Lung (tissue), 12 donors: ENCODE data around the gene FLNB. TPM values are rescaled to one million over a fixed set of nuclear protein-coding genes. Genes with fewer than 3 reads are reported as not detected.

Experiments
- ATAC-seq: fragments of 200-7000 bp; cut with Tn5 transposase; one replicate; pipeline ENCODE4 v1.9.1; 2020; ENCODE audit warnings: moderate number of reproducible peaks; ENCODE audit not compliant: insufficient read depth, low FRiP score
- DNase-seq, 3 donors: peaks; one replicate each; pipeline ENCODE4 v3.0.0-alpha.2; 2013 to 2017
- H3K27ac ChIP-seq, 2 donors: one replicate each; pipeline ENCODE4 v1.5.1; 2013; ENCODE audit warnings: mild to moderate bottlenecking in 2 of 2, moderate library complexity in 2 of 2, control low read depth in 1 of 2, inconsistent platforms in 1 of 2, low read depth in 1 of 2, low read length in 1 of 2
- H3K27me3 ChIP-seq, 3 donors: one replicate each; pipeline ENCODE4 v1.5.1; 2013; ENCODE audit warnings: low read length in 2 of 3; ENCODE audit not compliant: control insufficient read depth in 3 of 3, insufficient read depth in 3 of 3
- H3K36me3 ChIP-seq, 4 donors: one replicate each; pipeline ENCODE4 v1.5.1; 2013; ENCODE audit warnings: low read length in 4 of 4, mild to moderate bottlenecking in 1 of 4, moderate library complexity in 1 of 4; ENCODE audit not compliant: control insufficient read depth in 4 of 4, insufficient read depth in 4 of 4
- H3K4me1 ChIP-seq, 5 donors: one replicate each; pipeline ENCODE4 v1.5.1; 2013; ENCODE audit warnings: low read length in 5 of 5, mild to moderate bottlenecking in 2 of 5, moderate library complexity in 1 of 5; ENCODE audit not compliant: control insufficient read depth in 5 of 5, insufficient read depth in 5 of 5
- H3K4me3 ChIP-seq: one replicate; pipeline ENCODE4 v1.5.1; 2013; ENCODE audit warnings: mild to moderate bottlenecking, control low read depth, moderate library complexity
- H3K9ac ChIP-seq, 2 donors: one replicate each; pipeline ENCODE4 v1.5.1; 2013; ENCODE audit warnings: low read length in 2 of 2, control low read depth in 1 of 2; ENCODE audit not compliant: insufficient read depth in 1 of 2
- H3K9me3 ChIP-seq, 4 donors: one replicate each; pipeline ENCODE4 v1.5.1; 2013; ENCODE audit warnings: low read length in 3 of 4, mild to moderate bottlenecking in 1 of 4, moderate library complexity in 1 of 4; ENCODE audit not compliant: control insufficient read depth in 4 of 4, insufficient read depth in 3 of 4
- WGBS, 2 donors: extraction: QIAGEN DNeasy Blood & Tissue Kit; methylation state at CpG; one replicate each; pipeline ENCODE4 v1.1.7; 2013; 5-methylcytosine and 5-hydroxymethylcytosine counted together
- polyA plus RNA-seq, 2 donors: library from polyadenylated mRNA; stranded (reverse); fragments of 200-250 nt; gene quantifications; one replicate each; pipeline ENCODE4 v1.2.1, GENCODE V29; 2013
- total RNA-seq, 2 donors: library from RNA; depleted of rRNA in 1 of 2; stranded (reverse); fragments of >200 nt in 1 of 2; gene quantifications; one replicate each; pipeline ENCODE4 v1.2.1, GENCODE V29; 2014 to 2021
- TF ChIP-seq, protein P1 (sequence below): IDR thresholded peaks from 2 replicates; pipeline ENCODE4 v1.5.1; 2012; ENCODE audit warnings: mild to moderate bottlenecking; ENCODE audit errors: control extremely low read depth, extremely low read depth
- donor health status: control.
- donor health status: control.
- donor health status: Bipolar disorder and iron deficiency.
- donor health status: healthy.
- donor health status: DM: yes; HTN: yes; CAD: no.

FLNB gene
- total and polyA plus RNA-seq, 4 donors = 32.4 to 122 (median 93.7) TPM

DNA sequence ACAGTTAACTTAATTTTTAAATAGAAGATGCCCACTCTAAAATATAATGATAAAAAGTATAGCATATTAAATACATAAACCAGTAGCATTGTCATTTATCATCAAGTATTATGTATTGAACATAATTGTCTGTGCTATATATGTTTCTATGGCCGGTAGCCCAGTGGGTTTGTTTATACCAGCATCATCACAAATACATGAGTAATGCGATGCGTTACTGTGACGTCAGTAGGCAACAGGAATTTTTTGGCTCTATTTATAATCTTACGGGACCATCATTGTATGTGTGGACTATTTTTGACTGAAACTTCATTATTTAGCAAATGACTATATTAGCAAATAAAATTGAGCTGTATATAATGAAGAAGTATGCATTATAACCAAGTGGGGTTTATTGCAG lies 82.1 kb downstream of the FLNB start:
- Histone ChIP-seq H3K27me3 (no peaks in the 10 kb centered on the region), H3K4me3 (no peak overlapping the region), H3K27ac (no peak overlapping the region), H3K9ac (no peak overlapping the region), H3K4me1 (peaks cover 0 to 3% (median under 1%) of the 10 kb centered on the region in 5 donors), H3K9me3 (no peaks in the 10 kb centered on the region), H3K36me3 (peaks cover 0 to 3% (median under 1%) of the 10 kb centered on the region in 4 donors)
- no peak for ATAC-seq
- TF ChIP-seq, protein P1, sequence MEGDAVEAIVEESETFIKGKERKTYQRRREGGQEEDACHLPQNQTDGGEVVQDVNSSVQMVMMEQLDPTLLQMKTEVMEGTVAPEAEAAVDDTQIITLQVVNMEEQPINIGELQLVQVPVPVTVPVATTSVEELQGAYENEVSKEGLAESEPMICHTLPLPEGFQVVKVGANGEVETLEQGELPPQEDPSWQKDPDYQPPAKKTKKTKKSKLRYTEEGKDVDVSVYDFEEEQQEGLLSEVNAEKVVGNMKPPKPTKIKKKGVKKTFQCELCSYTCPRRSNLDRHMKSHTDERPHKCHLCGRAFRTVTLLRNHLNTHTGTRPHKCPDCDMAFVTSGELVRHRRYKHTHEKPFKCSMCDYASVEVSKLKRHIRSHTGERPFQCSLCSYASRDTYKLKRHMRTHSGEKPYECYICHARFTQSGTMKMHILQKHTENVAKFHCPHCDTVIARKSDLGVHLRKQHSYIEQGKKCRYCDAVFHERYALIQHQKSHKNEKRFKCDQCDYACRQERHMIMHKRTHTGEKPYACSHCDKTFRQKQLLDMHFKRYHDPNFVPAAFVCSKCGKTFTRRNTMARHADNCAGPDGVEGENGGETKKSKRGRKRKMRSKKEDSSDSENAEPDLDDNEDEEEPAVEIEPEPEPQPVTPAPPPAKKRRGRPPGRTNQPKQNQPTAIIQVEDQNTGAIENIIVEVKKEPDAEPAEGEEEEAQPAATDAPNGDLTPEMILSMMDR = no peak
- 87 to 94% methylated on average over 5 of the region's 5 CpGs for WGBS, 2 donors
- no peak for DNase-seq

DNA sequence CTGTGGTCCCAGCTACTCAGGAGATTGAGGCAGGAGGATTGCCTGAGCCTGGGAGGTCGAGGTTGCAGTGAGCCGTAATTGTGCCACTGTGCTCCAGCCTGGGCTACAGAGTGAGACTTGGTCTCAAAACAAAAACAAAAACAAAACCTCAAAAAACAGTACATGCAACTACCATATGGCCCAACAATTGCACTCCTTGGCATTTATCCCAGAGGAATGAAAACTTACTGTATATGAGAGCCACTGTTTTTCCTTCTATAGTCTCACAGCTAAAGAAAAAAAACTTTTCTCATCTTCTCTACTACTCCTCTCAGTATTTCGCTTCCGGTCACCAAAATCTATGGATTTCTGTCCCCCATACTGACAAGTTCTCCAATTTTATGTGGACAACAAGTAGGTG lies 84.3 kb downstream of the FLNB start:
- WGBS, 2 donors = 97 to 98% methylated on average over 4 of the region's 4 CpGs
- TF ChIP-seq, protein P1 = no peak
- Histone ChIP-seq H3K36me3 (peaks cover 3 to 7% (median 4%) of the 10 kb centered on the region in 4 donors), H3K27ac (no peak overlapping the region), H3K4me3 (no peak overlapping the region), H3K27me3 (no peaks in the 10 kb centered on the region), H3K9me3 (no peaks in the 10 kb centered on the region), H3K9ac (no peak overlapping the region), H3K4me1 (peaks cover 0 to 3% (median 0%) of the 10 kb centered on the region in 5 donors)
- ATAC-seq = no peak
- peak in 2 of 3 donors; percentile 52 to 80 for DNase-seq

DNA sequence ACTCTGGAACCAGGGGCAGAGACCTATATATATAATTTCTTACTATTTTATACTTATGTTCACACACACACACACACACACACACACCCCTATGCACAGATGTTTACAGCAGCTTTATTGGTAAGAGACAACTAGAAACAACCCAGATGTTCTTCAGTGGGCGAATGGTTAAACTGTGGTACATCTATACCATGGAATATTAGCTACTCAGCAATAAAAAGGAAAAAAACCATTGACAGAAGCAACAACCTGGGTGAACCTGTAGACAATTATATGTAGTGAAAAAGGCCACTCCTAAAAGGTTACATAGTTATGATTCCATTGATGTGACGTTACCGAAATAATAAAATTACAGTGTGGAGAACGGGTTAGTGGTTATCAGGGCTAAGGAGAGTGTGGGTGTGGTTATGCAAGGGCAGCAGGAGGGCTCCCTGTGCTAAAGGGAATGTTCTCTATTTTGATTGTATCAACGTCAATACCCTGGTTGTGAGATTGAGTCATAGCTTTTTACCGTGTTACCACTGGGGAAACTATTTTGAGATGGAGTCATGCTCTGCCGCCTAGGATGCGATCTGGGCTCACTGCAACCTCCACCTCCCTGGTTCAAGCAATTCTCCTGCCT lies 85.5 kb downstream of the FLNB start:
- Histone ChIP-seq H3K27ac (no peak overlapping the region), H3K4me3 (no peak overlapping the region), H3K9me3 (no peaks in the 10 kb centered on the region), H3K27me3 (no peaks in the 10 kb centered on the region), H3K4me1 (peaks cover 0 to 3% (median 0%) of the 10 kb centered on the region in 5 donors), H3K9ac (no peak overlapping the region), H3K36me3 (peaks cover 3 to 8% (median 7%) of the 10 kb centered on the region in 4 donors)
- no peak for DNase-seq
- WGBS, 2 donors = 80 to 81% methylated on average over 8 of the region's 8 CpGs
- ATAC-seq = no peak
- TF ChIP-seq, protein P1 = no peak
